H1 (cell line): ENCODE measurements around the gene MMP13. TPM values are rescaled to one million over a fixed set of nuclear protein-coding genes. Genes with fewer than 3 reads are reported as not detected.

ENCODE experiments used
- CTCF ChIA-PET: fragments of 300-600 bp; sonication (Branson Sonifier 250); formaldehyde crosslinking; loops from one replicate; lab custom pipeline; 2021; ENCODE audit not compliant: partially characterized antibody; lab: Charles Lee
- POLR2A ChIA-PET: fragments of 300-600 bp; sonication (Branson Sonifier 250); formaldehyde crosslinking; loops from one replicate; lab custom pipeline; 2021; ENCODE audit warnings: inconsistent platforms; ENCODE audit not compliant: partially characterized antibody; lab: Charles Lee
- DNase-seq, 2 experiments: peaks; one replicate each; pipeline versions ENCODE4 v3.0.0 to v3.0.0-alpha.2; 2010 to 2022; ENCODE audit warnings: low spot score in 2 of 2, low read depth in 1 of 2, mixed read lengths in 1 of 2
- FAIRE-seq: peaks from 2 replicates; lab custom pipeline; 2011; peaks lifted over from hg19 to GRCh38; lab: Jason Lieb, UNC
- H2AFZ ChIP-seq: 2 replicates; pipeline ENCODE4 v1.8.1; 2012; ENCODE audit warnings: low read length, inconsistent platforms
- H2AK5ac ChIP-seq: 2 replicates; pipeline ENCODE4 v1.6.1; 2013; ENCODE audit warnings: low read depth, low read length
- H2BK120ac ChIP-seq: replicated peaks from 2 replicates; pipeline ENCODE3; 2013; ENCODE audit warnings: low read depth, low read length, inconsistent platforms
- H2BK12ac ChIP-seq: 2 replicates; pipeline ENCODE4 v1.6.1; 2013; ENCODE audit warnings: low read depth, low read length
- H2BK15ac ChIP-seq: 2 replicates; pipeline ENCODE4 v1.6.1; 2013; ENCODE audit warnings: low read length
- H2BK20ac ChIP-seq: 2 replicates; pipeline ENCODE4 v1.6.1; 2013; ENCODE audit warnings: low read length
- H2BK5ac ChIP-seq: 2 replicates; pipeline ENCODE4 v1.6.1; 2013; ENCODE audit warnings: low read depth, low read length
- H3K14ac ChIP-seq: 2 replicates; pipeline ENCODE4 v1.6.1; 2013; ENCODE audit warnings: inconsistent platforms; ENCODE audit not compliant: insufficient read length
- H3K18ac ChIP-seq: 2 replicates; pipeline ENCODE4 v1.6.1; 2013; ENCODE audit warnings: low read length; ENCODE audit errors: extremely low read depth
- H3K23ac ChIP-seq: 2 replicates; pipeline ENCODE4 v1.6.1; 2013; ENCODE audit warnings: inconsistent platforms; ENCODE audit not compliant: insufficient read length
- H3K23me2 ChIP-seq: 2 replicates; pipeline ENCODE4 v1.6.1; 2013; ENCODE audit warnings: low read depth, low read length
- H3K27ac ChIP-seq: 2 replicates; pipeline ENCODE4 v1.6.1; 2011; ENCODE audit warnings: low read depth, low read length, inconsistent platforms
- H3K27me3 ChIP-seq, 4 experiments: replicated peaks in 1 of 4; 1 replicate in 1 of 4; 2 replicates in 3 of 4; pipeline versions ENCODE4 v1.6.1 to v1.8.1; 2011 to 2013; ENCODE audit warnings: low read length in 3 of 4, mild to moderate bottlenecking in 3 of 4, inconsistent platforms in 2 of 4, mixed read lengths in 2 of 4, moderate library complexity in 1 of 4; ENCODE audit not compliant: control insufficient read depth in 3 of 4, insufficient read depth in 3 of 4; ENCODE audit errors: extremely low read depth in 1 of 4
- H3K36me3 ChIP-seq, 4 experiments: 2 replicates each; pipeline versions ENCODE4 v1.6.1 to v1.8.1; 2011 to 2013; ENCODE audit warnings: mild to moderate bottlenecking in 4 of 4, low read length in 3 of 4, moderate library complexity in 2 of 4, control low read depth in 1 of 4, inconsistent platforms in 1 of 4; ENCODE audit not compliant: insufficient read depth in 4 of 4, control insufficient read depth in 2 of 4
- H3K4ac ChIP-seq: replicated peaks from 2 replicates; pipeline ENCODE3; 2013; ENCODE audit warnings: low read length, low read depth, mixed read lengths, inconsistent platforms; ENCODE audit not compliant: insufficient read length
- H3K4me1 ChIP-seq, 4 experiments: replicated peaks in 1 of 4; 1 replicate in 1 of 4; 2 replicates in 3 of 4; pipeline versions ENCODE4 v1.6.1 to v1.8.1; 2011 to 2013; ENCODE audit warnings: low read length in 3 of 4, inconsistent platforms in 2 of 4, mixed read lengths in 1 of 4; ENCODE audit not compliant: insufficient read depth in 4 of 4, control insufficient read depth in 3 of 4
- H3K4me2 ChIP-seq, 2 experiments: 2 replicates each; pipeline versions ENCODE4 v1.6.1 to v1.8.1; 2011 to 2013; ENCODE audit warnings: low read depth in 2 of 2, low read length in 2 of 2, control low read depth in 1 of 2, inconsistent platforms in 1 of 2, mild to moderate bottlenecking in 1 of 2; ENCODE audit not compliant: insufficient read depth in 1 of 2
- H3K4me3 ChIP-seq, 4 experiments: fragments of 200-600, 300-600 bp in 1 of 4; sonication (generic), shearing (Covaris generic), sonication (Bioruptor Twin) in 1 of 4; 2 replicates each; pipeline versions ENCODE4 v1.5.1 to v1.8.1; 2011 to 2016; ENCODE audit warnings: low read length in 4 of 4, low read depth in 3 of 4, control low read depth in 2 of 4, inconsistent platforms in 2 of 4, mild to moderate bottlenecking in 2 of 4, mixed read lengths in 1 of 4, moderate library complexity in 1 of 4; ENCODE audit not compliant: insufficient read depth in 2 of 4; ENCODE audit errors: extremely low read depth in 1 of 4
- H3K56ac ChIP-seq: replicated peaks from 2 replicates; pipeline ENCODE3; 2013; ENCODE audit warnings: low read depth, mild to moderate bottlenecking, mixed read lengths, low read length, inconsistent platforms; ENCODE audit not compliant: insufficient read length
- H3K79me1 ChIP-seq: 2 replicates; pipeline ENCODE4 v1.6.1; 2013; ENCODE audit warnings: low read depth, low read length, control low read depth
- H3K79me2 ChIP-seq, 2 experiments: 2 replicates each; pipeline versions ENCODE4 v1.6.1 to v1.8.1; 2012 to 2013; ENCODE audit warnings: low read length in 2 of 2, mild to moderate bottlenecking in 2 of 2, inconsistent platforms in 1 of 2; ENCODE audit not compliant: insufficient read depth in 2 of 2, control insufficient read depth in 1 of 2
- H3K9ac ChIP-seq, 4 experiments: replicated peaks in 1 of 4; 1 replicate in 1 of 4; 2 replicates in 3 of 4; pipeline versions ENCODE4 v1.6.1 to v1.8.1; 2011 to 2013; ENCODE audit warnings: low read depth in 3 of 4, low read length in 3 of 4, control low read depth in 2 of 4, mild to moderate bottlenecking in 2 of 4, moderate library complexity in 2 of 4, inconsistent platforms in 1 of 4; ENCODE audit errors: extremely low read depth in 1 of 4
- H3K9me3 ChIP-seq, 2 experiments: 2 replicates each; pipeline versions ENCODE4 v1.6.1 to v1.8.1; 2012 to 2013; ENCODE audit warnings: mild to moderate bottlenecking in 2 of 2, moderate library complexity in 2 of 2, control low read depth in 1 of 2, inconsistent platforms in 1 of 2, low read depth in 1 of 2, low read length in 1 of 2, mixed read lengths in 1 of 2; ENCODE audit not compliant: insufficient read depth in 2 of 2
- H4K20me1 ChIP-seq, 2 experiments: replicated peaks in 1 of 2; 2 replicates each; pipeline versions ENCODE3 to v1.8.1; 2011 to 2013; ENCODE audit warnings: inconsistent platforms in 2 of 2, low read length in 2 of 2, mild to moderate bottlenecking in 1 of 2; ENCODE audit not compliant: insufficient read depth in 2 of 2, control insufficient read depth in 1 of 2
- H4K5ac ChIP-seq: 2 replicates; pipeline ENCODE4 v1.6.1; 2013; ENCODE audit warnings: low read length, low read depth, mixed read lengths, inconsistent platforms; ENCODE audit not compliant: insufficient read length
- H4K8ac ChIP-seq: 2 replicates; pipeline ENCODE4 v1.8.0; 2013; ENCODE audit warnings: mild to moderate bottlenecking, moderate library complexity, low read length, inconsistent platforms; ENCODE audit not compliant: insufficient read depth; ENCODE audit errors: extremely low read depth
- H4K91ac ChIP-seq: replicated peaks from 2 replicates; pipeline ENCODE3; 2013; ENCODE audit warnings: low read length, mixed read lengths, inconsistent platforms; ENCODE audit not compliant: insufficient read length
- ASH2L ChIP-seq: fragments of 200-600, 300-600 bp; sonication (generic); IDR thresholded peaks from one replicate; pipeline ENCODE4 v1.7.1; 2017; ENCODE audit warnings: low read length
- EGR1 ChIP-seq: IDR thresholded peaks from 2 replicates; pipeline ENCODE4 v1.6.1; 2011; ENCODE audit warnings: low read depth, low read length, borderline replicate concordance
- SIX5 ChIP-seq: IDR thresholded peaks from 2 replicates; pipeline ENCODE4 v1.6.1; 2011; ENCODE audit warnings: mild to moderate bottlenecking, low read depth, low read length
- SP1 ChIP-seq: IDR thresholded peaks from 2 replicates; pipeline ENCODE4 v1.6.1; 2011; ENCODE audit warnings: low read depth, low read length
- TCF12 ChIP-seq: IDR thresholded peaks from 2 replicates; pipeline ENCODE4 v1.6.1; 2011; ENCODE audit warnings: low read depth, mild to moderate bottlenecking, low read length
- YY1 ChIP-seq: IDR thresholded peaks from 2 replicates; pipeline ENCODE4 v1.6.1; 2011; ENCODE audit warnings: low read depth, mild to moderate bottlenecking, low read length
- WGBS, 2 experiments: shearing (Covaris generic) in 1 of 2; methylation state at CpG; one replicate each; pipeline versions ENCODE4 v1.1.6 to v1.1.7; 2013 to 2015; ENCODE audit warnings: low lambda C conversion rate in 2 of 2, mixed read lengths in 2 of 2, inconsistent platforms in 1 of 2, low coverage in 1 of 2, missing lambda C conversion rate in 1 of 2; ENCODE audit not compliant: insufficient replicate concordance in 2 of 2, insufficient coverage in 1 of 2, insufficient read length in 1 of 2; ENCODE audit errors: extremely low coverage in 1 of 2, missing lambda C conversion rate in 1 of 2; 5-methylcytosine and 5-hydroxymethylcytosine counted together
- polyA plus RNA-seq, 7 experiments: library from polyadenylated mRNA; depleted of rRNA in 3 of 7; stranded (reverse) in 5 of 7; unstranded in 2 of 7; fragments of >200 nt in 5 of 7; fragments of 200-250 nt in 2 of 7; gene quantifications; 1 replicate in 5 of 7; 2 replicates in 1 of 7; 4 replicates in 1 of 7; pipeline versions ENCODE4 v1.2.1 to v1.2.3, GENCODE V29; 2011 to 2013; ENCODE audit warnings: missing spikeins in 2 of 7, mixed read lengths in 2 of 7
- total RNA-seq: library from RNA; stranded (reverse); fragmentation: NEBNext Ultra II Directional; extraction: Animal tissue kit (Norgen Biotek cat#: 25700); gene quantifications from 2 replicates; pipeline ENCODE4 v1.2.1, GENCODE V29; 2021

MMP13 gene
- total and polyA plus RNA-seq, 2 of the 8 experiments (the other 6 are each of a cell fraction or from before 2014, with no cell fraction given) = not detected

- no peak for FAIRE-seq
- no peak overlapping the region for H3K4me2 ChIP-seq
- POLR2A ChIA-PET = no interaction called here
- TF ChIP-seq ASH2L = no peak
- no peak for TF ChIP-seq TCF12
- TF ChIP-seq EGR1 = no peak
- no peak for TF ChIP-seq SP1
- TF ChIP-seq SIX5 = no peak
- no peak for TF ChIP-seq YY1
Measured at GRCh38 chr11:102989379-102990047, 34.0 kb upstream of the MMP13 start.

More at GRCh38 chr11:102989379-102990047, 34.0 kb upstream of the MMP13 start:
- H3K27ac ChIP-seq = no peak overlapping the region
- H3K14ac ChIP-seq = no peak overlapping the region
- H3K23ac ChIP-seq = no peak overlapping the region
- WGBS, 2 experiments = 93% methylated on average over 5 of the region's 5 CpGs; no CpG with 5 or more reads in 1 of the 2 experiments
- H2AFZ ChIP-seq = no peak overlapping the region
- H4K91ac ChIP-seq = no peak overlapping the region
- CTCF ChIA-PET = interaction anchor here (0.8 to 1.7 kb wide), 3 partner anchors 10 to 678 kb away, joined by 3 read pairs; no protein-coding TSS in a partner anchor
- H4K8ac ChIP-seq = no peak overlapping the region
- H3K79me2 ChIP-seq = no peaks in the 10 kb centered on the region
- H3K4me3 ChIP-seq = no peak overlapping the region
- no peaks in the 10 kb centered on the region for H3K23me2 ChIP-seq
- H3K9ac ChIP-seq = no peak overlapping the region
- H3K27me3 ChIP-seq = no peaks in the 10 kb centered on the region
- no peak overlapping the region for H2BK20ac ChIP-seq
- H3K9me3 ChIP-seq = no peaks in the 10 kb centered on the region
- H3K4me1 ChIP-seq = no peaks in the 10 kb centered on the region
- no peak overlapping the region for H4K5ac ChIP-seq
- H2BK5ac ChIP-seq = no peak overlapping the region
- H2BK15ac ChIP-seq = no peak overlapping the region
- no peak overlapping the region for H2BK120ac ChIP-seq
- DNase-seq = no peak
- no peaks in the 10 kb centered on the region for H3K36me3 ChIP-seq
- H3K56ac ChIP-seq = no peak overlapping the region
- no peaks in the 10 kb centered on the region for H3K79me1 ChIP-seq
- H3K4ac ChIP-seq = no peak overlapping the region
- no peaks in the 10 kb centered on the region for H4K20me1 ChIP-seq
- H2AK5ac ChIP-seq = no peak overlapping the region
- no peak overlapping the region for H3K18ac ChIP-seq
- H2BK12ac ChIP-seq = no peak overlapping the region
